Endothelial cell of umbilical vein (primary cell): ENCODE results near the gene CREBL2. TPM values are rescaled to one million over a fixed set of nuclear protein-coding genes. Genes with fewer than 3 reads are reported as not detected.

Experiments used
- BruUV-seq: library from RNA; stranded (reverse); fragments of 400-500 nt; replicated peaks from 2 replicates; lab custom pipeline; 2021; lab: Mats Ljungman, UMichigan
- CTCF ChIA-PET: fragments of 300-600, 350-600 bp; sonication (Branson Sonifier 250); formaldehyde crosslinking; loops from one replicate; lab custom pipeline; 2021; ENCODE audit warnings: antibody characterized with exemption, inconsistent platforms; lab: Charles Lee
- POLR2A ChIA-PET: fragments of 300-600, 350-600 bp; sonication (Branson Sonifier 250); formaldehyde crosslinking; loops from one replicate; lab custom pipeline; 2021; ENCODE audit warnings: antibody characterized with exemption, inconsistent platforms; lab: Charles Lee
- DNase-seq: peaks from one replicate; pipeline ENCODE4 v3.0.0-alpha.2; 2011; ENCODE audit warnings: low read depth, low spot score
- FAIRE-seq: peaks from 2 replicates; lab custom pipeline; 2011; peaks lifted over from hg19 to GRCh38; lab: Jason Lieb, UNC
- H2AFZ ChIP-seq: 2 replicates; pipeline ENCODE4 v1.6.0; 2012; ENCODE audit warnings: low read depth, low read length, control low read depth, inconsistent platforms
- H3K27ac ChIP-seq: 2 replicates; pipeline ENCODE4 v1.5.1; 2011; ENCODE audit warnings: low read depth, mild to moderate bottlenecking, control low read depth, low read length, moderate library complexity; ENCODE audit not compliant: insufficient read depth
- H3K27me3 ChIP-seq, 2 experiments: 2 replicates each; pipeline versions ENCODE4 v1.6.0 to v1.6.1; 2011; ENCODE audit warnings: low read length in 2 of 2, mixed read lengths in 1 of 2; ENCODE audit not compliant: control insufficient read depth in 2 of 2, insufficient read depth in 2 of 2
- H3K36me3 ChIP-seq, 2 experiments: 2 replicates in 1 of 2; 3 replicates in 1 of 2; pipeline ENCODE4 v1.5.1; 2011; ENCODE audit warnings: low read length in 2 of 2, mild to moderate bottlenecking in 1 of 2, moderate library complexity in 1 of 2; ENCODE audit not compliant: control insufficient read depth in 2 of 2, insufficient read depth in 2 of 2; ENCODE audit errors: extremely low read depth in 1 of 2
- H3K4me1 ChIP-seq: 3 replicates; pipeline ENCODE4 v1.5.1; 2011; ENCODE audit warnings: mild to moderate bottlenecking, low read length; ENCODE audit not compliant: control insufficient read depth, insufficient read depth; ENCODE audit errors: extremely low read depth
- H3K4me2 ChIP-seq: 2 replicates; pipeline ENCODE4 v1.6.1; 2011; ENCODE audit warnings: low read length, control low read depth, mixed read lengths; ENCODE audit not compliant: insufficient read depth
- H3K4me3 ChIP-seq, 3 experiments: fragments of 200-600 bp in 1 of 3; sonication (generic), shearing (Covaris generic) in 1 of 3; replicated peaks in 1 of 3; 2 replicates each; pipeline ENCODE4 v1.5.1; 2011 to 2016; ENCODE audit warnings: control low read depth in 3 of 3, low read length in 3 of 3, mild to moderate bottlenecking in 2 of 3, inconsistent platforms in 1 of 3, low read depth in 1 of 3, moderate library complexity in 1 of 3; ENCODE audit not compliant: insufficient read depth in 1 of 3
- H3K79me2 ChIP-seq: 2 replicates; pipeline ENCODE4 v1.6.0; 2012; ENCODE audit warnings: low read length, inconsistent platforms; ENCODE audit not compliant: control insufficient read depth, insufficient read depth
- H3K9ac ChIP-seq: replicated peaks from 2 replicates; pipeline ENCODE3; 2011; ENCODE audit warnings: low read length, control low read depth; ENCODE audit not compliant: insufficient read depth; ENCODE audit errors: extremely low read depth
- H3K9me1 ChIP-seq: replicated peaks from 3 replicates; pipeline ENCODE4 v1.6.0; 2011; ENCODE audit warnings: mild to moderate bottlenecking, low read length; ENCODE audit not compliant: control insufficient read depth, insufficient read depth; ENCODE audit errors: extremely low read depth
- H3K9me3 ChIP-seq: replicated peaks from 2 replicates; pipeline ENCODE4 v1.5.1; 2012; ENCODE audit warnings: low read length, inconsistent platforms; ENCODE audit not compliant: control insufficient read depth, insufficient read depth
- H4K20me1 ChIP-seq: replicated peaks from 2 replicates; pipeline ENCODE3; 2011; ENCODE audit warnings: mild to moderate bottlenecking, low read length; ENCODE audit not compliant: control insufficient read depth, insufficient read depth; ENCODE audit errors: extremely low read depth
- EZH2 ChIP-seq: IDR thresholded peaks from 2 replicates; pipeline ENCODE4 v1.6.1; 2012; ENCODE audit warnings: borderline replicate concordance, low read depth, mild to moderate bottlenecking, moderate library complexity, low read length, inconsistent platforms; ENCODE audit not compliant: severe bottlenecking
- FOS ChIP-seq: IDR thresholded peaks from 2 replicates; pipeline ENCODE4 v1.6.1; 2011; ENCODE audit warnings: mild to moderate bottlenecking, low read length, moderate library complexity, borderline replicate concordance; ENCODE audit not compliant: insufficient read depth
- GATA2 ChIP-seq: IDR thresholded peaks from 2 replicates; pipeline ENCODE4 v1.7.0; 2011; ENCODE audit warnings: low read depth, mild to moderate bottlenecking, moderate library complexity, mixed read lengths, low read length; ENCODE audit not compliant: insufficient read length, insufficient read depth
- JUN ChIP-seq: IDR thresholded peaks from 2 replicates; pipeline ENCODE4 v1.6.1; 2011; ENCODE audit warnings: borderline replicate concordance, low read depth; ENCODE audit not compliant: insufficient read length, insufficient read depth
- MYC ChIP-seq: IDR thresholded peaks from one replicate; pipeline ENCODE4 v1.6.1; 2011; ENCODE audit warnings: mild to moderate bottlenecking, low read depth, low read length
- POLR2A ChIP-seq: IDR thresholded peaks from 2 replicates; pipeline ENCODE4 v1.6.1; 2012; ENCODE audit warnings: low read depth, mild to moderate bottlenecking, control low read depth, low read length
- POLR2AphosphoS5 ChIP-seq: IDR thresholded peaks from 2 replicates; pipeline ENCODE4 v1.6.1; 2012; ENCODE audit warnings: low read depth, mild to moderate bottlenecking, control low read depth, low read length, moderate library complexity; ENCODE audit not compliant: insufficient read depth
- dilution Hi-C: fragments of 300-500 bp; cut with MboI; formaldehyde crosslinking; loops from one replicate; pipeline ENCODE4 v1.15.0; 2019; ENCODE audit warnings: low sequenced_read_pairs; ENCODE audit not compliant: extremely low pct_ligation_motif_present
- intact Hi-C: fragments of 100-400 bp; cut with micrococcal nuclease; formaldehyde crosslinking; loops from one replicate; pipeline ENCODE4 v1.10.0; 2022
- polyA plus RNA-seq, 4 experiments: library from polyadenylated mRNA; depleted of rRNA in 3 of 4; stranded (reverse) in 3 of 4; unstranded in 1 of 4; fragments of >200 nt; gene quantifications; 2 replicates each; pipeline versions ENCODE4 v1.2.1 to v1.2.3, GENCODE V29; 2011 to 2012; ENCODE audit warnings: missing spikeins in 1 of 4
- total RNA-seq: library from RNA; stranded (reverse); gene quantifications from 2 replicates; pipeline ENCODE4 v1.2.3, GENCODE V29; 2021
- TF ChIP-seq, protein P1 (sequence below): IDR thresholded peaks from 2 replicates; pipeline ENCODE4 v1.6.1; 2011; ENCODE audit not compliant: insufficient read depth, insufficient read length
- TF ChIP-seq, protein P2 (sequence below), 2 donors: IDR thresholded peaks; 1 replicate in 1 of 2; 2 replicates in 1 of 2; pipeline ENCODE4 v1.5.1; 2011; ENCODE audit warnings: low read length in 2 of 2, mild to moderate bottlenecking in 2 of 2, moderate library complexity in 2 of 2, control low read depth in 1 of 2, inconsistent platforms in 1 of 2, low read depth in 1 of 2; ENCODE audit not compliant: insufficient read depth in 1 of 2; ENCODE audit errors: extremely low read depth in 1 of 2

Gene CREBL2
- total and polyA plus RNA-seq, 2 donors (not counting 3 experiments of a cell fraction or from before 2014, with no cell fraction given), result 10.5 to 19.4 TPM

DNA sequence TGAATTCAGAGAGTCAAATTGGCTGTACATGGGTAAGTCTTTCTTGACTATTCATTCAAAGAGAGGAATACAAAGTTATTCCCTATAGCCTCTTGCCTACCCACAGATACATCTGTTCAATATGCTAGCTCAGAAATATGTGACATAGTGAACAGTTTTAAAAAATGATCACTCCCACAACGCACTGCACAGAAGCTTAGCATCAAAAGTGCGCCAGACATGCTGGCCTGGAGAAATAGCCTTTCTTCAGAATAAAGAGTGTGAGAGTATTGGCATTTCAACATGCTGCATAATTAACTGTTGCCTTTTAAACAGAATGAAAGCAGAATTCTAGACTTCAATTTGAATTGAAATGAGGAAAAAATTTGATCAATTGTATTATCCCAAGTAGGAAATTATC is 57.3 kb downstream of the CREBL2 start:
- Histone ChIP-seq H3K9me1 (no peaks in the 10 kb centered on the region), H3K27ac (no peak overlapping the region), H3K4me1 (no peaks in the 10 kb centered on the region), H3K4me3 (no peak overlapping the region), H3K9ac (no peak overlapping the region), H3K4me2 (no peak overlapping the region), H3K36me3 (no peaks in the 10 kb centered on the region), H3K27me3 (peaks cover 3 to 20% of the 10 kb centered on the region in 2 experiments), H2AFZ (no peak overlapping the region), H4K20me1 (no peaks in the 10 kb centered on the region), H3K9me3 (no peaks in the 10 kb centered on the region), H3K79me2 (no peaks in the 10 kb centered on the region)
- TF ChIP-seq JUN (no peak), GATA2 (no peak), FOS (no peak), POLR2A (no peak), EZH2 (no peak), MYC (no peak), POLR2AphosphoS5 (no peak)
- TF ChIP-seq, protein P1, sequence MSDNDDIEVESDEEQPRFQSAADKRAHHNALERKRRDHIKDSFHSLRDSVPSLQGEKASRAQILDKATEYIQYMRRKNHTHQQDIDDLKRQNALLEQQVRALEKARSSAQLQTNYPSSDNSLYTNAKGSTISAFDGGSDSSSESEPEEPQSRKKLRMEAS, result no peak
- TF ChIP-seq, protein P2, sequence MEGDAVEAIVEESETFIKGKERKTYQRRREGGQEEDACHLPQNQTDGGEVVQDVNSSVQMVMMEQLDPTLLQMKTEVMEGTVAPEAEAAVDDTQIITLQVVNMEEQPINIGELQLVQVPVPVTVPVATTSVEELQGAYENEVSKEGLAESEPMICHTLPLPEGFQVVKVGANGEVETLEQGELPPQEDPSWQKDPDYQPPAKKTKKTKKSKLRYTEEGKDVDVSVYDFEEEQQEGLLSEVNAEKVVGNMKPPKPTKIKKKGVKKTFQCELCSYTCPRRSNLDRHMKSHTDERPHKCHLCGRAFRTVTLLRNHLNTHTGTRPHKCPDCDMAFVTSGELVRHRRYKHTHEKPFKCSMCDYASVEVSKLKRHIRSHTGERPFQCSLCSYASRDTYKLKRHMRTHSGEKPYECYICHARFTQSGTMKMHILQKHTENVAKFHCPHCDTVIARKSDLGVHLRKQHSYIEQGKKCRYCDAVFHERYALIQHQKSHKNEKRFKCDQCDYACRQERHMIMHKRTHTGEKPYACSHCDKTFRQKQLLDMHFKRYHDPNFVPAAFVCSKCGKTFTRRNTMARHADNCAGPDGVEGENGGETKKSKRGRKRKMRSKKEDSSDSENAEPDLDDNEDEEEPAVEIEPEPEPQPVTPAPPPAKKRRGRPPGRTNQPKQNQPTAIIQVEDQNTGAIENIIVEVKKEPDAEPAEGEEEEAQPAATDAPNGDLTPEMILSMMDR (IDR thresholded peaks at IDR 0.05; ENCODE audit: extremely low read depth in 1 of 2, insufficient read depth in 1 of 2, low read depth in 1 of 2, low read length in 2 of 2), result no peak
- intact Hi-C loops, result no loop called here
- ChIA-PET POLR2A (no interaction called here), CTCF (no interaction called here)
- FAIRE-seq (no peak), DNase-seq (no peak)
- dilution Hi-C loops, result no loop called here
- no TSS peak for BruUV-seq
